ENCODE data around the gene SMARCAL1.

Gene SMARCAL1

DNA sequence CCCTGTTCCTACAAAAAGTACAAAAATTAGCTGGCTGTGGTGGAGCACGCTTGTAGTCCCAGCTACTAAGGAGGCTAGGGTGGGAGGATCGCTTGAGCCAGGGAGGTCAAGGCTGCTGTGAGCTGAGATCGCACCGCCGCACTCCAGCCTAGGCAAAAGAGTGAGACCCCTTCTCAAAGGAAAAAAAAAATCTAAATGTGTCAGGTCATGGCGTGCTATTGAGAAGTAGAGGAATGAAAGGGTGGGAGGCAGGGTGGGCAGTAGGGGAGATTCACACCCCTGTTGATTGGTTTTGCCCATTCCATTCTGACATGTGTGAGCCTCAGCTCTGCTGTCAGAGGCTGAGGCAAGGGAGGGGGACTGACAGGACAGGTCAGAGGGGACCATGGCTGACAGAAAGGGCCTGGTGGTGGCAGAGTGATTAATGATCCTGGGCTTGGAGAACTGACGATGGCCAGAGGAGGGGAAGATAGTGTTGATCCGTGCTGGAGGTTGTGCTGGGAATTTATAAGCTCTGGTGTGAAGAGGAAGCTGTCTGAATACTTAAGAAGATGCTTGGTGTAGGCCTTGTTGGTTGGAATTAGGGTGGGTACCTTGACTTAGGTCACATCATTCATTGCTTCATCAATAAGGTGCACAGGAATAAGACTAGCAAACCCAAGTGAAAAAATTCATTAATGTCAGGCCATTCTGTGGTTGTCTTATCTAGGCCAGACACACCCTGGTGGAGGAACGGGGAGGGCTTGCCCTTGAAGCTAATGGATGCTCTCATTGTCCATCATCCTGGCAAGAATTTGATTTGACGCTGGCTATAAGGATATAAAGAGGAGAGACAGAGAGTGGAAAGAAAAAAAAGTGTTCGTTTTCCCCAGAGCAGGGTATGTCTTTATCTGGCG, 19.1 kb upstream of the SMARCAL1 start:
- no peak for FAIRE-seq

DNA sequence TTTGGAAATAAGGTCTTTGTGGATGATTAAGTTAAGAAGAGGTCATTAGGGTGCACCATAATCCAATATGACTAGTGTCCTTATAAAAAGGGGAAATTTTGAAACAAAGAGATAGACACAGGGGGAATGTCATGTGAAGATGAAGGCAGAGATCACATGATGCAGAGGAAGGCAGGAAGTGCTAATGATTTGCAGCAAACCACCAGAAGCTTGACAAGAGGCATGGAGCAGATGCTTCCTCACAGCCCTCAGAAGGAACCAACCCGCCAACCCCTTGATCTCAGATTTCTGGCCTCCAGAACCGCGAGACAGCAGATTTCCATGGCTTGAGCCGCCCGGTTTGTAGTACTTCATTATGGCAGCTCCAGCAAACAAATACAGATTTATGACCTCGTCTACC, 17.4 kb upstream of the SMARCAL1 start:
- FAIRE-seq: no peak

DNA sequence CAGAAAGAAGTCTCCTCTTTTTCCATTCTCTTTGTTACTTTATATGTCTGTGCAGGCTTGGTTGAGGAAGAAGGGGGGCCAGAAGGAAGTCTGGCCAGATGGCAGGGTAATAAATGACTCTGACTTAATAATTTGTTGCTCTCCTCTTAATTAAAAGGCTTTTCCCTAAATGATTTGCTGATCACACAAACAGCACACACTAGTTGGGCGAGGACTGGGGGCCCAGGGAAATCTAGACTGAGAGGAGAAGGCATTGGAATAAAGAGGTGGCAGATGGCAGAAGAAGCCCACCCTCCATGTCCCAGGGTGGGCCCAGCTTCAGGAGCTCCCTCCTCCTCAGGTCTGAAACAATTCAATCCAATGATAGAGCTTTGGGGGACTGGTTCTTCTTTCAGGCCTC, 12.7 kb upstream of the SMARCAL1 start:
- FAIRE-seq: no peak

DNA sequence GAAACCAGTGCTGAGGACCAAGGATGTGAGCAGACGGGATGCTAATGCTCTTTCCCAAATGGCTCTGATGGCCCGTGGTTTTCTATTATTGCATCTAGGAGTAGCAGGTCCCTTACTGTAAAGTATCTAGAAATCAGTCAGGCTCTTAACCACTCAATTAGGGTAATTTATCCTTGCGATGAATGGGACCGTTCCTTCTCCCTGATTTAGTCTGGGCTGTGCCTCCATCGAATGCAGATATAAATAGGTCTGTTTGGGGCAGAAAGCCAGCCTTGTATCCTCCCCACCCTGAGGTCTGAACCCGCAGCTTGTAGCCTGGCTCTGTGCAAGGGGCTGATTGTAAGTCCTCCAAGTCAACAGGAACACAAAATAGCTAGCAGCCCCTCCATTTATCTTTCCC, 9.5 kb upstream of the SMARCAL1 start:
- FAIRE-seq: no peak

DNA sequence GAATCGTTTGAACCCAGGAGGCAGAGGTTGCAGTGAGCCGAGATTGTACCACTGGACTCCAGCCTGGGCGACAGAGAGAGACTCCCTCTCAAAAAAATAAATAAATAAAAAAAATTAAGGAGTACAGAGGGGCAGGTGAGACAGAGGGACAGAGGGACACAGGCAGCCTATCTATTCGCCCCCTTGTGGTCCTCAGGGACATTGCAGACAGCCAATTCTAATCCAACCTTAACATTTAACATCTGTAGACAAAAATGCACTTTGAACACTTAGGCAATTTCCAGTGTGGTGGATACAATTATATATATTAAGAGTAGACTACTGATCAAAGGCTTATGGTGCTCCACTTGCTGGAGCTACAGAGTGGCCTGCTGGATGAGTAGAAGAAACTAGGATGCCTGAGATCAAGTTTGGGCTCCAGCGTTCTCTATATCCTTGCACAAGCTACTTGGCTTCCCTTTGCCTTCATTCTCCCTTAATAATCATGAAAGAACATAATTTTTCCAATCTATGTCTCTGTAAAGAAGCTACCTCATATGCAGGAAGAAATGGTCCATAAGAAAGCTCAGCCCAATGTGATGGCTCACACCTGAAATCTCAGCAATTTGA, 8.2 kb upstream of the SMARCAL1 start:
- FAIRE-seq: no peak

DNA sequence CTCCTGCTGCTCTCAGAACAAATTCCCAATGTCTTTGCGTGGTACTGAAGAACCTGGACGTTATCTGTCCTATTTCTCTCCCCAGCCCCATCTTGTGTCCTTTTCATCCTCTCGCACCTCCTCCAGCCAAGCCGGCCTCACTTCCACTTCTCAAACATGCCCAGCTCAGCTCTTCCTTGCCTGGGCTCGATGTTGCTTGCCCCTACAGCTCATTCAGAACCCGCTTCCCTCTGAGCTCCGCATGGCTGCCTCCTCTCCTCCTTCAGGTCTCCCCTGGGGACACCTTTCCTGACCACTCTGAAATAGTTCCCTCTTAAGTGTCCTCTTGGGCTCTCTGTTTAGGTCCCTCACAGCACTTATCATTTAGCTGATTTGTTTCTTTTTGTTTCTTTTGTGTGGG, 6.7 kb upstream of the SMARCAL1 start:
- FAIRE-seq: no peak

DNA sequence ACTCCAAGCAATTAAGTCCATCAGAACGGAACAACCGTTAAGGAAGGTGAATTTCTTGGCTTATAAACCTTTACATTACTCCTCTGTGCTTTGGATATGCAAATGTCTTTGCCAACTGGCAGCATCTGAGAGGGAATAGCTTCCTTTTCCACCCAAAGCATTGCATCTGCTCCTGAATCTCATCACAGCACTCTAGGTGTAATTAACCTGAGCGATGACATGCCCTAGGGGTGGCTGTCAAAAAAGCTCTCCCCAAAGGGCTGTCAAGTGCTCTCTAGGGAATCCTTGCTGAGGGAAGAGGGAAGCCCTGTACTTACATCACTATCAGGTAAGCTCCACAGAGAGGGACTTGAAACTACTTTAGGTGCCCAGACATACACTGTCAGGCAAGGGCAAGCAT, 5.5 kb upstream of the SMARCAL1 start:
- FAIRE-seq: no peak

DNA sequence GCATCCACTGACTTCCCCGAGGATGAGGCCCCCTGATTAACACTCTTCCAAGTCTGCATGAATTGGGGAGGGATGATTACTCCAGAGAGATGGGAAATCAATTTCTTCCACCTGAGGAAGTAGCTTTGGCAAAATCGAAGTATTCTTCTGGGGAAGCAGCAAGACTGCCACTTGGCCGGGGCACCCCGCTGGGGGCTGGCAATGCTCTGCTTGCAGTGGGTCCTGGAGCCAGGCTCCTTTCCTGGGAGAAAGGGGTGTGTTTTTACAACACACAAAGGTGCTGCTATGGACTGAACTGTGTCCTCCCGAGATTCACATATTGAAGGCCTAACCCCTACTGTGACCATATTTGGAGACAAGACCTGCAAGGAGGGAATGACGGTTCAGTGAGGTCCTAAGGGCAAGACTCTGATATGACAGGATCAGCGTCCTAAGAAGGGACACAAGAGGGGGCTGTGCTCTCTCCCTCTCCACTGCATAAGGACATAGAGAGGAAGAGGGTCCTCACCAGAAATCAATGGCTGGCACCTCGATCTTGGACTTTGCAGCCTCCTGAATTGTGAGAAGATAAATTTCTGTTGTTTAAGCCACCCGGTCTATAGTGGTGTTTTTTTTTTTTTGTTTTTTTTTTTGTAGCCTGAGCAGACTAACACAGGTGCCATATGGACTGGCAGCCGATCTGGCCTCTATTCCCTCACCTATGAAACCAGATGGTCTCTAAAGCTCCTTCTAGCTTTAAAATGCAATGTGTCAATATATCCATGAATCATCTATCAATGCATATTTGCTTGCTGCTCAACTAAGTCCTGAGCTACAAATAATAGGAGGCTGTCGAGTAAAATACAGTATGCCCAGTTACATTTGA, 3.6 kb upstream of the SMARCAL1 start:
- FAIRE-seq: no peak

DNA sequence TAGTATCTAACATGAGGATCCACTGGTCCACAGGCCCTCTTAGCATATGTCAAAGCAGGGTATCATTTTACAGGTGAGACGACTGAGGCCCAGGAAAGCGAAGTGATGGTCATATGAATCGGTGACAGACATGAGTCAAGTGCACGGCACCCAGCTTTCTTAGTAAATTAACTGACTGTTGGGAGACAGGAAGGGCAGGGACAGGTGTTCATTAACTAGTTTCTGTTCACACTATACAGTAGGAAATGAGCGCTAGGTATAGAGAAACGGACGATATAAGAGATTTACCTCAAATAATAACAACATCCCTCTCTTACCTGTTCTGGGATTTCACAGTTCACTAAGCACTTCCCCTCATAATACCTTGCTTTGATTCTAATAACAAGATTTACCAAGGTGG, 1.7 kb upstream of the SMARCAL1 start:
- no peak for FAIRE-seq

DNA sequence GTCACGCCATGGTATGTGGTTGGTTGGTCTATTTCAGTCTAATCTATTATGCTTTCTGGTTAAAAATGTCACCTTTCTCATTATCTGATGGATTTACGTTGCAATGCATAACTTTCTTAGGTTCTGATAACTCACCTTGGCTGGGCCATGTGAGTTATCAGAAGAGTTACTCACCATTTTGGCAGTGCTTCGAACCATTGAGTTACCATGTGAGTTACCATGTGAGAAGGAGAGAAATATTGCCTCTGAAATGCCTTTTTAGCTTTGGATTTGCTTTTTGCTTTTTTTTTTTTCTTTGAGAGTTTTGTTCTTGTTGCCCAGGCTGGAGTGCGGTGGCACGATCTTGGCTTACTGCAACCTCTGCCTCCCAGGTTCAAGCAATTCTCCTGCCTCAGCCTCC, 1.6 kb downstream of the SMARCAL1 start:
- FAIRE-seq: no peak

DNA sequence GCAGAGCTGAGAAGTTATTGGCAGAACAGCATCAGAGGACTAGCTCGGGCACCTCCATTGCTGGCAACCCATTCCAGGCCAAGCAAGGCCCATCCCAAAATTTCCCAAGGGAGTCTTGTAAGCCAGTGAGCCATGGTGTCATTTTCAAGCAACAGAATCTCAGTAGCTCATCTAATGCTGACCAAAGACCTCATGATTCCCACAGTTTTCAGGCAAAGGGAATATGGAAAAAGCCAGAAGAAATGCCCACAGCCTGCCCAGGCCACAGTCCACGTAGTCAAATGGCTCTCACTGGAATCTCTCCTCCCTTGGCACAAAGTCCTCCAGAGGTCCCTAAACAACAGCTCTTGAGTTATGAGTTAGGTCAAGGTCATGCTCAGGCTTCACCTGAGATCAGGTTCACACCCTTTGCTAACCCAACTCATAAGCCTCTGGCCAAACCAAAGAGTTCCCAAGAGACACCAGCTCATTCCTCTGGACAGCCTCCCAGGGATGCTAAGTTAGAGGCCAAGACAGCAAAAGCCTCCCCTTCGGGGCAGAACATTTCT, 2.6 kb downstream of the SMARCAL1 start:
- FAIRE-seq: no peak

DNA sequence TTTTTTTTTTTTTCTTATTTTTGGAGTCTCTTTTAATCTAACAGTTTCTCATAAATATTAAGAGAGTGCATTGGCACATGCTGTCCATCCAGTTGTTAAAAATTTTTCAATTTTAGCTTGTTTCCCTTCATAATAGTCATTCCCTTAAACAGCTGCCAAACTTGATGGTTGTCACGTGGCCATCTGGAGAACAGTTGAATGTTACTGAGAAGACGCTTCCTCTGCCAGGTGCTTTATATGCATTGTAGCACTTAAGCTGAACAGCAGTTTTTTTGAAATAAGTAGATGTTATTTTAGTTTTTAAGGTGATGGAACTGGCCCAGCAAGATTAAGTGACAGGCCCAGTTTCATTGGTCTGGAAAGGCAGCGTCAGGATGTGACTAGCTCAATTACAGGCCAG, 3.3 kb downstream of the SMARCAL1 start:
- no peak for FAIRE-seq

DNA sequence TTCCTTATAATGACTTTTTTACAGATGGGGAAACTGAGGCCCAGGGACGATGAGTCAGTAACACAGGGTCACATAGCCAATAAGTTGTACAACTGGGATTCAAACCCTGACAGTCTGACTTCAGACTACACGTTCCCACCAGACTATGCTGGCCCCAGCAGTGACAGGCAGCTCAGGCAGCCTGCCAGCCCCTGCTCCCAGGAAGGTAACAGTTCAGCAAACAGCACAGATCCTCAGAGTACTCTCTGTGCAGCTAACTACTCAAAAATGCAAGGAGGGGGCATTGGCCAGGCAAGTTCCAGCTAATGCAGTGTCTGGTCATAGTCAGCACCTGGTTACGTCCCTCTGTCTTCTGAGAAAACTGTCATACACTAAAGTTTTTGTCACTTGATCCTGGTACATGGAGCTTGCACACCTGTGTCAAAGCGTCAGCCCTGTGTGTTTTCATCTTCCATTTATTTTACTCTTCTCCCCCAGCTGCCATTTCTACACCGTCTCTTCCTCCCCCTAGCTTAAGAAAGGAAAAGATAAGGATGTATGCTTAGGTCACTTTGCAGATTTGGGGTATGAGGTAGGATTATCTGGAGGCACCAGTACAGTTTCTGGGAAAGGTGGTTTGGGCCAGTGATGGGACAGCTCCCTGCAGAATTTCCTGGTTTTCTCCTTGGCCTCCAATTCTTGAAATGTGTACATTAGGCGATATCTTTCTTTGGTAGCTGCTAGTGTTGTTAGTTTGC, 4.5 kb downstream of the SMARCAL1 start:
- FAIRE-seq: no peak

DNA sequence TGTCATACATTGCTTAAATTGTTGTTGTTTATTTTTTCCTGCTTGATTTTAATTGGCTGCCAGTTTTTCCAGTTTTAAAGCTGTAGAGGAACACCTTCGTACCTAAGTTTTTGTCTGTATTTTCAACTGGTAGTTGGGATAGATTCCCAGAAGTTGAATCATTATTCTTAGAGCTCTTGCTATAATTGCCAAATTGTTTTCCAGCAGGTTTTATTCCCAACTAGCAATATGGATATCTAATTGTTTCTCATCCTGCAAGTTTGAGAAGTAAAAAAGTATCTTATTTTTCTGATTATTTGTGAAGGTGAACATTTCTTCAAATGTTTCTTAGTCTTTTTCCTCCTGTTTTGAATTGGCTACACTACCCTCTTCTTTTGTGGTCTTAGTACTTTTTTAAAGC, 6.7 kb downstream of the SMARCAL1 start:
- FAIRE-seq: no peak

DNA sequence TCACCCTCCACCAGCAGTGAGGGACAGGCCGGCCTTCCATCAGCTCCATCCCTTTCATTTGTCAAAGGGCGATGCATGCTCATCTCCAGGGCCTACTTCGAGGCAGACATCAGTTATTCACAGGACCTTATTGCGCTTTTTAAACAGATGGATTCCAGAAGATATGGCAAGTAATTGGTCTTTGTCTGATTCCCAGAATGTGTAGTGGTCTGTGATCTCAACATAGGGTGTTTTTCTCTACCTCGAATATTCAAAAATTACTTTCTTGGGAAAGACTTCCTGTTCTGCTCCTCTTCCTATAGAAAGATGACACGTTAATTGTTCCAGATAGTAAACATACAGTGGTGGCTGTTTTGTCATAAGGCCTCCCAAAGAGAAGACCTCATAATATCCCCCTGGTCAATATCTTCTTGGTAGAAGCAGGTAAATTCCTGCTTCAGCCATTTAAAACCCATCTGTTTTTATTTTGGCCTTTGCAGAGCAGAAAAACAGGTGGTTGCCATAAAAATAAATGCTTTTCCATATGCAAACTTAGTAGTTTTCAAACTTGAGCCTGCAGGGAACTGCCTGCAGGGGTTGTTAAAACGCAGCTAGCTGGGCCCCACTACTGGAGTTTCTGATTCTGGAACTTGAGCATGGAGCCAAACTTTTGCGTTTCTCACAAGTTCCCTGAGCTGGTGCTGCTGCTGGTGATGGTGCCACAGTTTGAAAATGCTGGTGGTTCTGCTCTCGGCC, 8.2 kb downstream of the SMARCAL1 start:
- FAIRE-seq: no peak

DNA sequence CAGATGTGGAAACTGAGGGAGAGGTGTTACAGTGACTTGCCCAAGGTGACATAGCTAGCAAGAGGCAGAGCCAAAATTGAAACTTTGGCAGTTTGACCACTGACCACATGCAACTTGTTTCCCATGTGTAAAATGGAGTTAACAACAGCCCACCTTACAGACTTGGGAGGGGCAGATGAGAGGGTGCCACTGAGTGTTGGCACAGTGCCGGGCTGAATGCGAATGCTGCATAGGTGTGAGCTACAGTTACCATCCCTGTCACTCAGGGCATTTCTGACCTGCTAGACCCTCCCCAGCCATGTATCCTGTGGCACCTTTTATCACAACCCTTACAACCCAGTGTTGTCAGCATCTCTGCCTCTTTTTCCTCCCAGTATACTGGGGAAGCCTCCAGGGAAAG, 10.8 kb downstream of the SMARCAL1 start:
- FAIRE-seq: no peak

DNA sequence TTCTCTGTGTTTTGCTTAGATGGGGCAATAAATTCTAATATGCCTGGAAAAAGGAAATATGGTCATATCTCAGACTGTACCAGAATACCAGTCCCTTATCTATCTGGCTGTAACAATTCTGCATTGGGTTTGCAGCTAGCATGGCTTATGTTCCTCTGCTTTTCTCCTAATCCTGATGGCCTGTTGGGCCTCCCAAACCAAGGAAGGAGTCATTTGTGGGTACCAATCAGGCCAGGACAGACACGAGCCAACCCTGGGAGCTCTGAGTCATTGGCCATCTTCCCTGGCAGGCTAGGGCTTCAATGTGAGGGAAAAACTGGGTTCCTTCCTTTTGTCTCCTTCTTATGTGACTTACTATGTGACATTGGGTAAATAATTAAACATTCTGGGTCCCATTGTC, 12.0 kb downstream of the SMARCAL1 start:
- no peak for FAIRE-seq

DNA sequence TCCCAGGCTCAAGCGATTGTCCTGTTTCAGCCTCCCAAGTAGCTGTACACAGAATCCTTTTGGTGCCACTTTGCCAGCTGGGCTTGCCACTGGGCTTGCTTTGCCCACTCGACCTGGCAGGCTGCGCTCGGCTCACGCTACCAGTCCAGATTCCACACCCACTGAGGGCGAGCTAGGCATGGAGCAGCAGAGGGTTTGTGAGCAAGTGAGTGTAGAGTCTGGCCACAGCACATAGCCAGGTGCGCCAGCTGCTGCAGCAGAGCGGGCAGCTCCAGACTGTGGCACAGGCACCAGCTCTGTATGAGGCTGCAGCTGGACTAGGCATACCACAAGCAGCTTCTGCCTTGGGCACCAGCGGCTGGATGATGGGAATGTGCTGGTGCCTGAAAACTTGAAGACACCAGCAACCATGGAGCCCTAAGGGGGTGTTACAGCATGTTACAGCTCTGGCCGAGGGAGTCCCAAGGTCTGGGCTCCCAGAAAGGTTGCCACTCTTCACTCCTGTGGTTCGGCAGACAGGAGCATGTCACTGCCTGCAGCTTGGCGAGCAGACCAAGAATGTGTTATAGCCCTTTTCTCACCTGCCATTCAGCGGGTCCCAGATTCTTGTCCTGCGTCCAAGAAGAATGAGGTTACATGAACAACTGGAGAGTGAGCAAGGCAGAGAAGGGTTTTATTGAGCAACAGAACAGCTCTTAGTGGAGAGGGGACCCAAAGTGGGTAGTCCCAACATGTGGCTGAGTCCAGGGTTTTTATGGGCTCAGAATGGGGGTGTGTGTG, 12.9 kb downstream of the SMARCAL1 start:
- FAIRE-seq: no peak

DNA sequence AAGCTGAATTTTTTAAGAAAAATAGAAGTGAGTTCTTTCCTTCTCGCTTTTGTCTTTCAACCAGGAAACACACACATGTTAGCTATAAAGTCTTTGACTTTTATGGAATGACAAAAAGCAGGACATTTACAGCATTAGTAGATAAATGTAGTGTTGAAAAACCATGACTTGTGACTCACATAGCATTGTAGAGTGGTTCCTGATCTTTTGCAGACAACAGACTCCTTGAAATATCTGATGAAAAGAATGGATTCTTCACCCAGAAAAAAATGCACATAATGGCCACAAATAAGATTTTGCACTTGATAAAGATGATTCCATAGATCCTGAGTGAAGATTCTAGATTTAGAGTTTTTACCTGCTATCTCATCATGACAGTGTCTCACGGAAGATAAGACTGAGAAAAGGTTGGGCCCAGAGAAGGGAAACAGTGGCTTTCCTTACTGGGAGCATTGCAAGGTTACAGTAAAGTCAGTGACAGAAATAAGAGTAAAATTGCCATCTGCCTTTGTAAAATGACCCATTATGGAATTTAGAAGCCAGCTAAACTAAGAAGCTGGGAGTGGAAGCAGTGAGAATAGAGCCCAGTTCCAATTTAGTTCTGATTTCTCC, 14.0 kb downstream of the SMARCAL1 start:
- FAIRE-seq: no peak

DNA sequence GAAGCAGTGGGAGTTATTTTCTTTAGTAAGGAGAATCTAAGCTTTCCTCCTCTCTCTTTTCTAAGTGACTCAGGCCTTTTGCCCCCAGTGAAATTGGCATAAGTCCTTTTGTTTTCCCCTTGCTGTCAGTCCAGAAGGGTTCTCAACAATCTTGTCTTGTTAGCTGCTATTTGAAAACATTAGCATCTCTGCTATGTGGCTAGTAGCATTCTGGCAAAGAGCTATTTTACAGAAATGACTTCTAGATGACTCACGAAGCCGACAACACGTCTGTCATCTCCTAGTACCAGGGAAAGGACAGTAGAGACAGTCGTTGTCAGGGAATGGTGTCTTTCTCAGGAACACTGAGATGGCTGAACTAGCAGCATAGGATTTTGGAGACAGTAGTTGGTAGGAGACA, 14.7 kb downstream of the SMARCAL1 start:
- FAIRE-seq: no peak
